ENCODE measurements around the gene SYNGR4. TPM values are rescaled to one million over a fixed set of nuclear protein-coding genes. Genes with fewer than 3 reads are reported as not detected.

SYNGR4 gene
- total RNA-seq, 1 experiment from 2014 or later, result 0.32 TPM

GRCh38 chr19:48365602-48366001 is 1.4 kb downstream of the SYNGR4 start:
- Mint-ChIP-seq H3K27ac (ENCODE audit: unreplicated experiment) (peak overlapping the region; percentile 84), H3K4me1 (ENCODE audit: low read depth, unreplicated experiment) (peaks cover 6% of the 10 kb centered on the region), H3K36me3 (ENCODE audit: insufficient read depth, unreplicated experiment) (peaks cover 21% of the 10 kb centered on the region), H3K27me3 (ENCODE audit: insufficient read depth, unreplicated experiment) (no peaks in the 10 kb centered on the region), H3K9me3 (ENCODE audit: unreplicated experiment) (no peaks in the 10 kb centered on the region), H3K4me3 (ENCODE audit: unreplicated experiment) (no peak overlapping the region)
- ChIA-PET CTCF (interaction anchor here (0.6 kb wide), 1 partner anchor 175 kb away, joined by 5 read pairs; no protein-coding TSS in a partner anchor), POLR2A (no interaction called here)
- Histone ChIP-seq H3K9me3 (no peaks in the 10 kb centered on the region), H3K4me3 (ENCODE audit: low read depth, low read length) (no peak overlapping the region), H3K4me1 (peaks cover 6% of the 10 kb centered on the region; the same call in 1 of the 2 replicates), H3K36me3 (ENCODE audit: control insufficient read depth, insufficient read depth, low read length) (no peaks in the 10 kb centered on the region), H3K27me3 (replicated peaks; ENCODE audit: control insufficient read depth, insufficient read depth, low read length) (no peaks in the 10 kb centered on the region)
- BruUV-seq (replicated peaks), result no TSS peak
- intact Hi-C loops (cut with micrococcal nuclease; ENCODE audit: unreplicated experiment), result loop anchor here (2.0 kb wide), 1 partner anchor 33 kb away; no protein-coding TSS in a partner anchor
- no peak for TF ChIP-seq CTCF (IDR thresholded peaks at IDR 0.05; ENCODE audit: insufficient read depth in 1 of 2, low read depth in 1 of 2, low read length in 1 of 2, severe bottlenecking in 1 of 2, unreplicated experiment in 1 of 2)
- no peak for DNase-seq

- no peak overlapping the region for H3K4me3 Mint-ChIP-seq (ENCODE audit: unreplicated experiment)
- no peaks in the 10 kb centered on the region for H3K27me3 ChIP-seq (replicated peaks; ENCODE audit: control insufficient read depth, insufficient read depth, low read length)
- TF ChIP-seq CTCF (IDR thresholded peaks at IDR 0.05; ENCODE audit: insufficient read depth in 1 of 2, low read depth in 1 of 2, low read length in 1 of 2, severe bottlenecking in 1 of 2, unreplicated experiment in 1 of 2), result no peak
- no peak for DNase-seq
- peaks cover 13% of the 10 kb centered on the region for H3K4me1 Mint-ChIP-seq (ENCODE audit: low read depth, unreplicated experiment)
- intact Hi-C loops (cut with micrococcal nuclease; ENCODE audit: unreplicated experiment), result no loop called here
- peaks cover 17% of the 10 kb centered on the region for H3K36me3 Mint-ChIP-seq (ENCODE audit: insufficient read depth, unreplicated experiment)
- no peak overlapping the region for H3K27ac Mint-ChIP-seq (ENCODE audit: unreplicated experiment)
- no peak overlapping the region for H3K4me3 ChIP-seq (ENCODE audit: low read depth, low read length)
- H3K9me3 Mint-ChIP-seq (ENCODE audit: unreplicated experiment), result no peaks in the 10 kb centered on the region
- H3K9me3 ChIP-seq, result no peaks in the 10 kb centered on the region
- H3K4me1 ChIP-seq, result peaks cover 6% of the 10 kb centered on the region; the same call in 1 of the 2 replicates
- ChIA-PET CTCF (no interaction called here), POLR2A (no interaction called here)
- no peaks in the 10 kb centered on the region for H3K27me3 Mint-ChIP-seq (ENCODE audit: insufficient read depth, unreplicated experiment)
- BruUV-seq (replicated peaks), result no TSS peak
- no peaks in the 10 kb centered on the region for H3K36me3 ChIP-seq (ENCODE audit: control insufficient read depth, insufficient read depth, low read length)
Measured at GRCh38 chr19:48367855-48368254, 3.7 kb downstream of the SYNGR4 start.

- no peak overlapping the region for H3K27ac Mint-ChIP-seq (ENCODE audit: unreplicated experiment)
- TF ChIP-seq CTCF (IDR thresholded peaks at IDR 0.05; ENCODE audit: insufficient read depth in 1 of 2, low read depth in 1 of 2, low read length in 1 of 2, severe bottlenecking in 1 of 2, unreplicated experiment in 1 of 2), result no peak
- no peak overlapping the region for H3K4me3 Mint-ChIP-seq (ENCODE audit: unreplicated experiment)
- H3K4me1 Mint-ChIP-seq (ENCODE audit: low read depth, unreplicated experiment), result peaks cover 13% of the 10 kb centered on the region
- H3K27me3 Mint-ChIP-seq (ENCODE audit: insufficient read depth, unreplicated experiment), result no peaks in the 10 kb centered on the region
- H3K36me3 Mint-ChIP-seq (ENCODE audit: insufficient read depth, unreplicated experiment), result peaks cover 6% of the 10 kb centered on the region
- H3K9me3 Mint-ChIP-seq (ENCODE audit: unreplicated experiment), result no peaks in the 10 kb centered on the region
- Histone ChIP-seq H3K9me3 (no peaks in the 10 kb centered on the region), H3K4me1 (peaks cover 6% of the 10 kb centered on the region; the same call in 1 of the 2 replicates), H3K36me3 (ENCODE audit: control insufficient read depth, insufficient read depth, low read length) (no peaks in the 10 kb centered on the region), H3K4me3 (ENCODE audit: low read depth, low read length) (no peak overlapping the region), H3K27me3 (replicated peaks; ENCODE audit: control insufficient read depth, insufficient read depth, low read length) (no peaks in the 10 kb centered on the region)
- ChIA-PET POLR2A (interaction anchor here (0.5 kb wide), 1 partner anchor 98 kb away, joined by 5 read pairs; no protein-coding TSS in a partner anchor), CTCF (no interaction called here)
- intact Hi-C loops (cut with micrococcal nuclease; ENCODE audit: unreplicated experiment), result no loop called here
- no TSS peak for BruUV-seq (replicated peaks)
- no peak for DNase-seq
Measured at GRCh38 chr19:48368936-48369335, 4.8 kb downstream of the SYNGR4 start.
